HEK293 (cell line): Measurements from ENCODE around the gene ZNF862.

ENCODE experiments used
- CTCF ChIP-seq: fragments of 450-650 bp; formaldehyde crosslinking; IDR thresholded peaks from 2 replicates; pipeline ENCODE4 v1.5.1; 2016; ENCODE audit warnings: missing biosample characterization, missing genetic modification characterization
- HOXC10 ChIP-seq: sonication (generic); formaldehyde crosslinking; IDR thresholded peaks from 2 replicates; pipeline ENCODE4 v1.8.1; 2023; ENCODE audit warnings: mild to moderate bottlenecking, missing genetic modification reagents
- SP2 ChIP-seq: fragments of 450-650 bp; formaldehyde crosslinking; IDR thresholded peaks from 2 replicates; pipeline ENCODE4 v1.5.1; 2016; ENCODE audit warnings: missing biosample characterization, missing genetic modification characterization
- ZBTB8A ChIP-seq: fragments of 450-650 bp; formaldehyde crosslinking; IDR thresholded peaks from 2 replicates; pipeline ENCODE4 v1.5.1; 2016; ENCODE audit warnings: missing biosample characterization, missing genetic modification characterization
- ZNF114 ChIP-seq: fragments of 450-650 bp; formaldehyde crosslinking; IDR thresholded peaks from 2 replicates; pipeline ENCODE4 v1.5.0; 2017; ENCODE audit warnings: missing biosample characterization, missing genetic modification characterization
- ZNF121 ChIP-seq: fragments of 450-650 bp; formaldehyde crosslinking; IDR thresholded peaks from 2 replicates; pipeline ENCODE4 v1.5.1; 2016; ENCODE audit warnings: missing biosample characterization, missing genetic modification characterization
- ZNF274 ChIP-seq, 2 experiments: fragments of 200-500 bp in 1 of 2; fragments of 450-650 bp in 1 of 2; sonication (Bioruptor generic) in 1 of 2; formaldehyde crosslinking in 1 of 2; IDR thresholded peaks; 2 replicates each; pipeline versions ENCODE4 v1.5.1 to v1.6.1; 2014 to 2016; ENCODE audit warnings: borderline replicate concordance in 1 of 2, inconsistent platforms in 1 of 2, low read length in 1 of 2, missing biosample characterization in 1 of 2, missing genetic modification characterization in 1 of 2
- ZNF391 ChIP-seq: fragments of 450-650 bp; formaldehyde crosslinking; IDR thresholded peaks from 2 replicates; pipeline ENCODE4 v1.5.1; 2016; ENCODE audit warnings: low read depth, missing biosample characterization, missing genetic modification characterization, borderline replicate concordance
- ZNF548 ChIP-seq: fragments of 450-650 bp; formaldehyde crosslinking; IDR thresholded peaks from 2 replicates; pipeline ENCODE4 v1.5.1; 2016; ENCODE audit warnings: missing biosample characterization, missing genetic modification characterization
- ZNF549 ChIP-seq: fragments of 450-650 bp; IDR thresholded peaks from 2 replicates; pipeline ENCODE4 v1.5.1; 2018; ENCODE audit warnings: missing biosample characterization, missing genetic modification characterization, mild to moderate bottlenecking, inconsistent platforms, moderate library complexity
- ZNF639 ChIP-seq: fragments of 450-650 bp; formaldehyde crosslinking; IDR thresholded peaks from 2 replicates; pipeline ENCODE4 v1.5.1; 2016; ENCODE audit warnings: missing biosample characterization, missing genetic modification characterization
- ZNF776 ChIP-seq: fragments of 450-650 bp; formaldehyde crosslinking; IDR thresholded peaks from 2 replicates; pipeline ENCODE4 v1.5.0; 2017; ENCODE audit warnings: missing biosample characterization, missing genetic modification characterization, borderline replicate concordance
- TF ChIP-seq, protein P1 (sequence below): fragments of 450-650 bp; formaldehyde crosslinking; IDR thresholded peaks from 2 replicates; pipeline ENCODE4 v1.5.1; 2016; ENCODE audit warnings: missing biosample characterization, missing genetic modification characterization

DNA sequence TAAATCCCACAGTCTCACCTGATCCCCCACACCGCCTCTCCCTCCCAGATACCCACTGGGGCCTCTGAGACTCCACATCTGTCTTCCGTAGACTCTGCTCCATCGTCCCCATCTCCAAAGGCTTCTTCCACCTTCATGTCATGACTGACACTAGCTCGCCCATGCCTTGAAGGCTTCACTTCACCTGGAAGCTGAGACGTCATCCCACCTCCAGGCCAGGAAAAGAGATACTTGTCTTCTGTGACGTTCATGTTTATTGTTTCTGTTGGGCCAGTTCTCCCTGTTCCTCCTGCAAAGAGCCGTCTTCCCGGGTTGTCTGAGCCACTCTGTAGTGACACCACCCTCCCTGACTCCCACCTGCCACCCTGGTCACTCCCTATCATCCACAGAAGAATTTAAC is 3.6 kb upstream of the ZNF862 start:
- TF ChIP-seq ZBTB8A (tag by site-specific recombination): no peak
- no peak for TF ChIP-seq CTCF (tag by site-specific recombination)
- TF ChIP-seq, protein P1, sequence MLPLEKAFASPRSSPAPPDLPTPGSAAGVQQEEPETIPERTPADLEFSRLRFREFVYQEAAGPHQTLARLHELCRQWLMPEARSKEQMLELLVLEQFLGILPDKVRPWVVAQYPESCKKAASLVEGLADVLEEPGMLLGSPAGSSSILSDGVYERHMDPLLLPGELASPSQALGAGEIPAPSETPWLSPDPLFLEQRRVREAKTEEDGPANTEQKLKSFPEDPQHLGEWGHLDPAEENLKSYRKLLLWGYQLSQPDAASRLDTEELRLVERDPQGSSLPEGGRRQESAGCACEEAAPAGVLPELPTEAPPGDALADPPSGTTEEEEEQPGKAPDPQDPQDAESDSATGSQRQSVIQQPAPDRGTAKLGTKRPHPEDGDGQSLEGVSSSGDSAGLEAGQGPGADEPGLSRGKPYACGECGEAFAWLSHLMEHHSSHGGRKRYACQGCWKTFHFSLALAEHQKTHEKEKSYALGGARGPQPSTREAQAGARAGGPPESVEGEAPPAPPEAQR: no peak
- TF ChIP-seq ZNF639 (tag by site-specific recombination): no peak
- TF ChIP-seq ZNF274 (IDR thresholded peaks at IDR 0.05; ENCODE audit: low read length): no peak
- TF ChIP-seq ZNF274 (tag by site-specific recombination; IDR thresholded peaks at IDR 0.05; ENCODE audit: borderline replicate concordance): no peak
- TF ChIP-seq ZNF548 (tag by site-specific recombination): no peak
- no peak for TF ChIP-seq ZNF549
- TF ChIP-seq ZNF121 (tag by site-specific recombination): no peak
- TF ChIP-seq ZNF114: no peak
- TF ChIP-seq ZNF776 (tag by site-specific recombination): no peak
- TF ChIP-seq SP2: no peak
- no peak for TF ChIP-seq HOXC10 (CRISPR knock-in tag)
- TF ChIP-seq ZNF391 (tag by site-specific recombination): no peak
